ENCODE results near the gene TCAP. TPM values are rescaled to one million over a fixed set of nuclear protein-coding genes. Genes with fewer than 3 reads are reported as not detected.
A peak's percentile ranks its signal among the peaks of the same experiment; 100 is the strongest.

The TCAP gene
- total and polyA plus RNA-seq, 10 of the 15 experiments (the other 5 are each of a cell fraction or from before 2014, with no cell fraction given) = 0.17 to 1.0 (median 0.36) TPM; not detected in 3

DNA sequence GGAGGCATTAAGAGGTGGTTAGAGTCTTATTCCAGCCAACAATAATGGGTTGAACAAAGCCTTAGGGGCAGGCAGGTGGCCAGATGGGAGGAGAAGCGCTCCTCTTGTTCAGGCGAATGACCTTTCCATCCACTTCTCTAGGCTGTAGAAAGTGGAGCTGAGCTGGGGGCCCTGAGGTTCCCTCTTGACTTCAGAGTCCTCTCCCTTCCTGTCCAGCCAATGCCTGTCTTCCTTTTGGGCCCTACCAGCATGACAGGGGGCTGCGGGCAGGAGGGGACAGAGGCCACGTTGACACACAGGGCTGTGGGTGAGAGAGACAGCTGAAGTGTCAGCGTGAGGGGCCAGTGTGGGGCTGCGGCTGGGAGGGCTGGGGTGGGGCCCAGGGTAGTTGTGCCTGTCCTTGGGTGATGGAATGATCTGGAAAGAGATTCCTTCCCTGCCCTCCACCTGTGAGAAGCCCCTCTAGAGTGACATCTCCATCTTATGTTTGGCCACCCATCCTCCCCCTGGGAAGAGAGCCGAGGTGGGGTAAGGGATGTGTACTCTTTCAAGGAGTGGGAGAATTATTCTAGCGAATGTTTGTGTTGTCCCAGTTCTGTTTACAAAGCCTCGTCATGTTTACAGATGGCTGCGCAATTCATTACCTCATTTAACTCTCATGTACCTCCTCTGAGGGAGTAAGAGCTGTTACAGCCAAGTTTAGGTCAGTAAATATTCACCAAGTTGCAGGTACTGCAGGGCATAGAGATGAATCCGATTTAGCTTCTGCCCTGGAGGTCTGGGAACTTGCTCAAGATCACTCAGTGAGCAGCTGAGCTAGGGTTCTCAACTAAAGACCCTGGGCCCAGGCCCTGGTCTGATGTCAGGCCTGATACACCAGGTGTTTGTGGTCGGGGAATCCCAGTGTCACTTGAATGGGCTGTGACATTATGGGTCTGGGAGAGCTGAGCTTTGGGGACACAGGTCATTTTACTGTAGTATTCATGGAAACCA, 38.0 kb downstream of the TCAP start (continued):
- no peak for TF ChIP-seq PAX8 (IDR thresholded peaks at IDR 0.05)
- TF ChIP-seq ZNF24 (IDR thresholded peaks at IDR 0.05) = no peak
- TF ChIP-seq, protein P1, sequence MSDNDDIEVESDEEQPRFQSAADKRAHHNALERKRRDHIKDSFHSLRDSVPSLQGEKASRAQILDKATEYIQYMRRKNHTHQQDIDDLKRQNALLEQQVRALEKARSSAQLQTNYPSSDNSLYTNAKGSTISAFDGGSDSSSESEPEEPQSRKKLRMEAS (IDR thresholded peaks at IDR 0.05; ENCODE audit: low read depth, low read length) = no peak
- TF ChIP-seq NFIC (IDR thresholded peaks at IDR 0.05; ENCODE audit: low read depth, low read length) = peak; percentile 47; the same call in 1 of the 2 replicates
- TF ChIP-seq PKNOX1 (IDR thresholded peaks at IDR 0.05) = peak; percentile 29; the same call in 1 of the 2 replicates
- no peak for TF ChIP-seq TAF1 (IDR thresholded peaks at IDR 0.05; ENCODE audit: borderline replicate concordance, low read depth, low read length)
- no peak for TF ChIP-seq ZSCAN29 (IDR thresholded peaks at IDR 0.05)
- no peak for TF ChIP-seq CHD1 (IDR thresholded peaks at IDR 0.05; ENCODE audit: low read depth, low read length)
- TF ChIP-seq POLR2AphosphoS2 (IDR thresholded peaks at IDR 0.05; ENCODE audit: low read depth, low read length) = no peak
- TF ChIP-seq, protein P2, sequence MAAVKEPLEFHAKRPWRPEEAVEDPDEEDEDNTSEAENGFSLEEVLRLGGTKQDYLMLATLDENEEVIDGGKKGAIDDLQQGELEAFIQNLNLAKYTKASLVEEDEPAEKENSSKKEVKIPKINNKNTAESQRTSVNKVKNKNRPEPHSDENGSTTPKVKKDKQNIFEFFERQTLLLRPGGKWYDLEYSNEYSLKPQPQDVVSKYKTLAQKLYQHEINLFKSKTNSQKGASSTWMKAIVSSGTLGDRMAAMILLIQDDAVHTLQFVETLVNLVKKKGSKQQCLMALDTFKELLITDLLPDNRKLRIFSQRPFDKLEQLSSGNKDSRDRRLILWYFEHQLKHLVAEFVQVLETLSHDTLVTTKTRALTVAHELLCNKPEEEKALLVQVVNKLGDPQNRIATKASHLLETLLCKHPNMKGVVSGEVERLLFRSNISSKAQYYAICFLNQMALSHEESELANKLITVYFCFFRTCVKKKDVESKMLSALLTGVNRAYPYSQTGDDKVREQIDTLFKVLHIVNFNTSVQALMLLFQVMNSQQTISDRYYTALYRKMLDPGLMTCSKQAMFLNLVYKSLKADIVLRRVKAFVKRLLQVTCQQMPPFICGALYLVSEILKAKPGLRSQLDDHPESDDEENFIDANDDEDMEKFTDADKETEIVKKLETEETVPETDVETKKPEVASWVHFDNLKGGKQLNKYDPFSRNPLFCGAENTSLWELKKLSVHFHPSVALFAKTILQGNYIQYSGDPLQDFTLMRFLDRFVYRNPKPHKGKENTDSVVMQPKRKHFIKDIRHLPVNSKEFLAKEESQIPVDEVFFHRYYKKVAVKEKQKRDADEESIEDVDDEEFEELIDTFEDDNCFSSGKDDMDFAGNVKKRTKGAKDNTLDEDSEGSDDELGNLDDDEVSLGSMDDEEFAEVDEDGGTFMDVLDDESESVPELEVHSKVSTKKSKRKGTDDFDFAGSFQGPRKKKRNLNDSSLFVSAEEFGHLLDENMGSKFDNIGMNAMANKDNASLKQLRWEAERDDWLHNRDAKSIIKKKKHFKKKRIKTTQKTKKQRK (IDR thresholded peaks at IDR 0.05; ENCODE audit: low read depth, low read length) = no peak
- no peak for TF ChIP-seq ZNF207 (IDR thresholded peaks at IDR 0.05; ENCODE audit: borderline replicate concordance)
- TF ChIP-seq SMAD1 (IDR thresholded peaks at IDR 0.05; ENCODE audit: low read depth, partially characterized antibody) = no peak
- no peak for TF ChIP-seq BCL11A (IDR thresholded peaks at IDR 0.05; ENCODE audit: low read depth, low read length)
- TF ChIP-seq NFXL1 (IDR thresholded peaks at IDR 0.05; ENCODE audit: borderline replicate concordance) = no peak
- no peak for TF ChIP-seq MTA3 (IDR thresholded peaks at IDR 0.05; ENCODE audit: borderline replicate concordance, low read length)
- peak; percentile 87 for TF ChIP-seq TCF12 (IDR thresholded peaks at IDR 0.05; ENCODE audit: low read depth, low read length)
- TF ChIP-seq JUND (IDR thresholded peaks at IDR 0.05; ENCODE audit: low read depth, low read length) = no peak
- TF ChIP-seq FOS (IDR thresholded peaks at IDR 0.05; ENCODE audit: borderline replicate concordance, extremely low read depth, insufficient read length) = no peak
- peak; percentile 93 for TF ChIP-seq RUNX3 (IDR thresholded peaks at IDR 0.05; ENCODE audit: low read length)
- 0 out of 2 replicates have a peak, but pooled peaks have one; percentile 26 for TF ChIP-seq JUNB (IDR thresholded peaks at IDR 0.05)
- no peak for TF ChIP-seq SIN3A (IDR thresholded peaks at IDR 0.05; ENCODE audit: low read depth, low read length)
- TF ChIP-seq MEF2A (IDR thresholded peaks at IDR 0.05; ENCODE audit: insufficient read depth, low read depth, low read length) = 0 out of 2 replicates have a peak, but pooled peaks have one; percentile 24
- no peak for TF ChIP-seq HDAC6 (IDR thresholded peaks at IDR 0.05; ENCODE audit: unreplicated experiment)
- no peak for TF ChIP-seq SMAD5 (IDR thresholded peaks at IDR 0.05; ENCODE audit: low read depth)
- TF ChIP-seq DPF2 (IDR thresholded peaks at IDR 0.05) = peak; percentile 74; the same call in 1 of the 2 replicates
- TF ChIP-seq ZNF217 (IDR thresholded peaks at IDR 0.05) = no peak
- no peak for TF ChIP-seq SRF (IDR thresholded peaks at IDR 0.05; ENCODE audit: low read depth in 2 of 2, low read length in 2 of 2)
- TF ChIP-seq GABPA (IDR thresholded peaks at IDR 0.05; ENCODE audit: low read depth) = no peak
- TF ChIP-seq ATF7 (IDR thresholded peaks at IDR 0.05; ENCODE audit: low read depth) = peak; percentile 73
